SK-N-MC (cell line): Measurements from ENCODE around the gene FN3K.

Experiments used
- EZH2 ChIP-seq: fragments of 200-600 bp; sonication (generic); IDR thresholded peaks from one replicate; pipeline ENCODE4 v1.6.1; 2017; ENCODE audit warnings: antibody characterized with exemption
- FOXP2 ChIP-seq: optimal IDR thresholded peaks from 2 replicates; pipeline ENCODE3; 2011; ENCODE audit warnings: mild to moderate bottlenecking, moderate library complexity; ENCODE audit not compliant: insufficient read depth; ENCODE audit errors: extremely low read length, control extremely low read depth
- POLR2AphosphoS5 ChIP-seq: IDR thresholded peaks from 2 replicates; pipeline ENCODE4 v1.6.1; 2012; ENCODE audit warnings: mild to moderate bottlenecking, low read depth, low read length, borderline replicate concordance

DNA sequence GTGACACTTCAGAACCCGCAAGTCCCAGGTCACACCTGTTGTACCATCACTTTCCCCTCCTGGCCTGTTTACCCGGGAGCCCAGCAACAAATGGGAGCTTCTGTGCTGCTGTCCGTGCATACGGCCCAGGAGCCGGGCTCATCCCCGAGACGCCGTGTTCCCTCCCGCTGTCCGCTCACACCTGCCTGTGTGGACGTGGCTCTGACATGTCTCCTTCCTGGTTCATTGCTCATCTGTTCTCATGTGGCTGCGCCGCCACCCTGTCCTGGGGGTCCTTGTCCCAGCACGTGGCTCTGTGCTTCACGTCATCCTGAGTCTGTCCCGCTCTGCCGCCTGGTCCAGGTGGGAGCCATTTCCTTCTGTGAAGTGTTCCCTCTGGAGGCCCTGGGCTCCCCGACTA is 54.4 kb downstream of the FN3K start:
- no peak for TF ChIP-seq EZH2
- no peak for TF ChIP-seq POLR2AphosphoS5
- no peak for TF ChIP-seq FOXP2
